Bronchial epithelial cell (primary cell): ENCODE results near the gene SERINC5. TPM values are rescaled to one million over a fixed set of nuclear protein-coding genes. Genes with fewer than 3 reads are reported as not detected.

Experiments used
- DNase-seq: peaks from one replicate; pipeline ENCODE4 v3.0.0-alpha.2; 2010; ENCODE audit warnings: low read depth
- FAIRE-seq: peaks from 2 replicates; lab custom pipeline; 2011; peaks lifted over from hg19 to GRCh38; lab: Jason Lieb, UNC
- H3K27me3 ChIP-seq: 2 replicates; pipeline ENCODE4 v1.5.1; 2011; ENCODE audit warnings: low read length; ENCODE audit not compliant: control insufficient read depth, insufficient read depth
- H3K36me3 ChIP-seq: 2 replicates; pipeline ENCODE4 v1.5.1; 2011; ENCODE audit warnings: low read length; ENCODE audit not compliant: control insufficient read depth, insufficient read depth
- H3K4me3 ChIP-seq: 2 replicates; pipeline ENCODE4 v1.5.1; 2011; ENCODE audit warnings: mild to moderate bottlenecking, low read depth, low read length, control low read depth
- CTCF ChIP-seq: IDR thresholded peaks from 2 replicates; pipeline ENCODE4 v1.5.1; 2011; ENCODE audit warnings: mild to moderate bottlenecking, moderate library complexity, low read length, control low read depth, inconsistent platforms; ENCODE audit not compliant: insufficient read depth, severe bottlenecking
- total RNA-seq: library from RNA; depleted of rRNA; stranded (reverse); fragments of >200 nt; gene quantifications from 2 replicates; pipeline ENCODE4 v1.2.1, GENCODE V29; 2014

The SERINC5 gene
- total RNA-seq, 1 donor from 2014 or later, result 33.4 TPM

- no peak for TF ChIP-seq CTCF
- no peak for DNase-seq
- no peak for FAIRE-seq
- Histone ChIP-seq H3K27me3 (no peaks in the 10 kb centered on the region), H3K36me3 (peaks cover 11% of the 10 kb centered on the region), H3K4me3 (no peak overlapping the region)
Observed at GRCh38 chr5:80172067-80172695, 83.7 kb downstream of the SERINC5 start.

GRCh38 chr5:80170117-80170535 lies 85.7 kb downstream of the SERINC5 start:
- H3K27me3 ChIP-seq, result no peaks in the 10 kb centered on the region
- no peak overlapping the region for H3K4me3 ChIP-seq
- no peak for TF ChIP-seq CTCF
- DNase-seq (no peak), FAIRE-seq (peak; percentile 88)
- H3K36me3 ChIP-seq, result peaks cover 12% of the 10 kb centered on the region

- H3K36me3 ChIP-seq, result peaks cover 6% of the 10 kb centered on the region
- DNase-seq (no peak), FAIRE-seq (no peak)
- no peak overlapping the region for H3K4me3 ChIP-seq
- H3K27me3 ChIP-seq, result no peaks in the 10 kb centered on the region
- TF ChIP-seq CTCF, result no peak
Observed at GRCh38 chr5:80168388-80169028, 87.3 kb downstream of the SERINC5 start.

GRCh38 chr5:80165452-80165851 lies 90.4 kb downstream of the SERINC5 start:
- Histone ChIP-seq H3K27me3 (no peaks in the 10 kb centered on the region), H3K36me3 (peaks cover 4% of the 10 kb centered on the region), H3K4me3 (no peak overlapping the region)
- DNase-seq (no peak), FAIRE-seq (no peak)
- no peak for TF ChIP-seq CTCF

- FAIRE-seq, result no peak
Observed at GRCh38 chr5:80161165-80161564, 94.7 kb downstream of the SERINC5 start.

More at GRCh38 chr5:80161165-80161564, 94.7 kb downstream of the SERINC5 start:
- no peaks in the 10 kb centered on the region for H3K27me3 ChIP-seq
- H3K36me3 ChIP-seq, result peaks cover 8% of the 10 kb centered on the region
- H3K4me3 ChIP-seq, result no peak overlapping the region
- TF ChIP-seq CTCF, result no peak
- no peak for DNase-seq
